GM19397 (cell line): Measurements from ENCODE around the gene ABCC6.
"Not testable (repeated sequence)": the region's sequence is repeated elsewhere in the genome, so short reads cannot be mapped to it uniquely, and the experiment has no call there.

ENCODE experiments used
- ATAC-seq: cut with Tn5 transposase; IDR thresholded peaks from one replicate; pipeline ENCODE4 v1.9.1; 2021; ENCODE audit warnings: mild to moderate bottlenecking, moderate library complexity; ENCODE audit not compliant: unreplicated experiment

ABCC6 gene

GRCh38 chr16:16222850-16223661 is at the start of gene ABCC6:
Gene ABCC6 (minus strand): TSS chr16:16223494. CDS start chr16:16223434, 60 bp downstream.
- ATAC-seq, result not testable (repeated sequence)

- not testable (repeated sequence) for ATAC-seq
These were observed 49.4 kb upstream of the ABCC6 start for GRCh38 chr16:16272573-16273221.

GRCh38 chr16:16271658-16272057 is 48.4 kb upstream of the ABCC6 start:
- ATAC-seq, result not testable (repeated sequence)

- ATAC-seq, result not testable (repeated sequence)
These were observed 45.0 kb upstream of the ABCC6 start for GRCh38 chr16:16268185-16268808.

- ATAC-seq, result not testable (repeated sequence)
These were observed 44.4 kb upstream of the ABCC6 start for GRCh38 chr16:16267708-16268107.

GRCh38 chr16:16265044-16265443 is 41.8 kb upstream of the ABCC6 start:
- not testable (repeated sequence) for ATAC-seq

- not testable (repeated sequence) for ATAC-seq
These were observed 40.7 kb upstream of the ABCC6 start for GRCh38 chr16:16263947-16264346.

- ATAC-seq, result not testable (repeated sequence)
These were observed 39.8 kb upstream of the ABCC6 start for GRCh38 chr16:16262954-16263555.

- ATAC-seq, result not testable (repeated sequence)
These were observed 36.7 kb upstream of the ABCC6 start for GRCh38 chr16:16259971-16260370.

GRCh38 chr16:16258822-16259221 is 35.5 kb upstream of the ABCC6 start:
- ATAC-seq, result not testable (repeated sequence)

- ATAC-seq, result not testable (repeated sequence)
These were observed 34.1 kb upstream of the ABCC6 start for GRCh38 chr16:16257301-16257923.

- ATAC-seq, result not testable (repeated sequence)
These were observed 29.1 kb upstream of the ABCC6 start for GRCh38 chr16:16252377-16252776.

GRCh38 chr16:16249621-16250330 is 26.5 kb upstream of the ABCC6 start:
- not testable (repeated sequence) for ATAC-seq

GRCh38 chr16:16247439-16247838 is 24.1 kb upstream of the ABCC6 start:
- ATAC-seq, result not testable (repeated sequence)

- ATAC-seq, result not testable (repeated sequence)
These were observed 23.4 kb upstream of the ABCC6 start for GRCh38 chr16:16246578-16247262.

GRCh38 chr16:16243886-16244285 is 20.6 kb upstream of the ABCC6 start:
- not testable (repeated sequence) for ATAC-seq

- not testable (repeated sequence) for ATAC-seq
These were observed 17.4 kb upstream of the ABCC6 start for GRCh38 chr16:16240667-16241066.

GRCh38 chr16:16237738-16238137 is 14.4 kb upstream of the ABCC6 start:
- not testable (repeated sequence) for ATAC-seq

GRCh38 chr16:16237071-16237470 is 13.8 kb upstream of the ABCC6 start:
- ATAC-seq, result not testable (repeated sequence)
